ENCODE measurements around the gene TBC1D4. TPM values are rescaled to one million over a fixed set of nuclear protein-coding genes. Genes with fewer than 3 reads are reported as not detected.
"Not testable (repeated sequence)": the region's sequence is repeated elsewhere in the genome, so short reads cannot be mapped to it uniquely, and the experiment has no call there.

TBC1D4 gene
- total RNA-seq, 1 donor from 2014 or later: 67.7 TPM

- DNase-seq (ENCODE audit: extremely low read depth, low read depth, low spot score): no peak
Observed at GRCh38 chr13:75368167-75368566, 113.8 kb downstream of the TBC1D4 start.

DNA sequence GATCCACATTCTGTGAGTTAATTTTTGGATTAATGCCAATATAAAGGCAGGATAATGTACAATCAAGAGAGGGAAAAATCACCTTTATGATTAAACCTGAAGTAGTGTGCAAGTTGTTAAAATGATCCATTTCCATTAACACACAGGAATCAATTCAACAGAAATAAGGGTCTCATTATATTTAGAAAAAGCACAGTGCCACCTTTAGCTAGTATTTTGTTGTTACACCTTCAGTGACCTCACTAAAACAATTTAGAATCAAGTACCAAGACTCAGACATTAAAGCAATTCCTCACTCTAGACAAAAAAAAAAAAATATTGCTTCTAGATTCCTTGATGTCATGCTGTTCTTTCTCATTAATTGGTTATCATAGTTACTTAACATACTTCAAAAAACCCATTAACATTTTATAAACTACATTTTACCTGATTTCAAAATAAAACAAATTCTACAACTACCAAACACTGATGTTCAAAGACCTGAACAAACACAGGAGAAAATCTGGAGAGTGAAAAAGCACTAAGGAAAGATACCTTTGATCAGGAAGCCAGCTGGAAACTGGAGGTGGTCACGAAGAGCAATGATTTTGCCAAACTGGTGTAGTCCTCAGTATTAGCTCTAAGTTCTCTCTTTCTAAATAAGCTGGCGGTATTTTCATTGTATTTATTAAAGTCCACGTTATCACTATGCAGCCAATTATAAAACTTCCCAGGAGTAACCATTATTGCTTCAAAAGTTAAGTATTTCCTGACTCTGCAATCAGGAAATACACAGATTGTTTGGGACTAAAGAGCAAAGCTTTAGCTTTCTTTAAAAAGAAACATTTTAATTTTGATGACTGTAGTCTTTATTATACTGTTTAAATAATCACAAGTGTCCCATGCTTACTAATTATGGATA, 115.3 kb downstream of the TBC1D4 start:
- DNase-seq (ENCODE audit: extremely low read depth, low read depth, low spot score): no peak

GRCh38 chr13:75365724-75366173, 116.2 kb downstream of the TBC1D4 start:
- peak; percentile 67 for DNase-seq (ENCODE audit: extremely low read depth, low read depth, low spot score)

DNA sequence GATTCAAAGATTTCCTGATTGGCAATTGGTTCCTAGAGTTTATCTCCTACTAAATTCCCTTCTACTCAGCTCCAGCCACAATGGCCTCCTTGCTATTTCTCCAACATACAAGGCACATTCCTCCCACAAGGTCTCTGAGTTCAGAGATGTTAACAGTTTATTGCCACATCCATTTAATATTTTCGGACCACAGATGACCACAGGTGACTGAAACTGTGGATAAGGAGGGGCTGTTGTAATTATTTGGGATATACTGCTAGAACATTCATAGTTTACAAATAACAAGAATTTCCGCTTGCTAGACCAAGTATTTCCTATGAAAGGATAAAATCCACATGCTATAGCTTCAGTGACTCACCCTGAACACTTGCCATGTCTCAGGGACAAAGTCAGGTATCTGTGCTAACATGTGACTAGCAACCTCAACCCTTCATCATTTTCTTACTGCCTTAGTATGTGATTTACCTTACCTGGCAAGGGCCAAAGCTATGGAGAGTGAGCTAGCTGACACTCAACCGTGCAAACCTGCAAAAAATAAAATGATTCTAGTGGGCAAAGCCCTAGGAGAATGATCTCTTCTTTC, 117.7 kb downstream of the TBC1D4 start:
- DNase-seq (ENCODE audit: extremely low read depth, low read depth, low spot score): no peak

GRCh38 chr13:75363371-75363770, 118.6 kb downstream of the TBC1D4 start:
- DNase-seq (ENCODE audit: extremely low read depth, low read depth, low spot score): no peak

DNA sequence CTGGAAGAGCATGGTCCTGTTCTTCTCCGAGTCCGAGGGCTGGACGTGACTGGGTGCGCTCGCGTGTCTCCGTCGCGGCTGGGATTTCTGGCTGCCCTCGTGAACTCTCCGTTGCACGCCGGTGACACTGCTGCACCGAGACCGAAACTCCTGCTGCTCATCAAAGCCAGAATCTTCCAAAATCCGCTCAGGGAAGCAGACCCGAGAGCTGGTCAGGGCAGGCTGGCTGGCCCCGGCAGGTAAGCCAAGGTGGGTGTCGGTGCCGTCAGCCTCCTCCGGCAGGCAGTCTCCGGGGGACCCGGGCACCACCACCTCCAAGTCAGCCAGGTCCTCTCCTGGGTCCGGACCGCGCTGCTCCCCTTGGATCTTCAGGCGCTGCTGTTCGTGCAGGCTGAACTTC, 119.9 kb downstream of the TBC1D4 start:
- DNase-seq (ENCODE audit: extremely low read depth, low read depth, low spot score): no peak

- DNase-seq (ENCODE audit: extremely low read depth, low read depth, low spot score): no peak
Observed at GRCh38 chr13:75360170-75360569, 121.8 kb downstream of the TBC1D4 start.

DNA sequence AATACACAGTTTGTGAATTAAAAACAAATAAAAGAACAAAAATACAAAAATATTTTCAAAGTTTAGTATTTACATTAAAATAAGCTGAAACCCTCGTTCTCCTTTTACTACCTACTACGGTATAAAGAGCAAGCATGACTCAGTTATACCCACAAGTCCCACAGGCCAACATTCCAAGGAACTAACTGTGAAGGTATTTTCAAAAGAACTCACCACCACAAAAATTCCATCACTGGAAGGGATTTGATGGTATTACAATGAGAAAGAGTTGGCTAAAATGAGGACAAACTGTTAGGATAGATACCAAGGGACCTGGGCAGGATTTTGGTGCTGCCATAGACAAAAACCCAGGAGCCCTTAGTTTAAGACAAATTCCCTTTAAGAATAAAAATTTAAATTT, 122.7 kb downstream of the TBC1D4 start:
- no peak for DNase-seq (ENCODE audit: extremely low read depth, low read depth, low spot score)

DNA sequence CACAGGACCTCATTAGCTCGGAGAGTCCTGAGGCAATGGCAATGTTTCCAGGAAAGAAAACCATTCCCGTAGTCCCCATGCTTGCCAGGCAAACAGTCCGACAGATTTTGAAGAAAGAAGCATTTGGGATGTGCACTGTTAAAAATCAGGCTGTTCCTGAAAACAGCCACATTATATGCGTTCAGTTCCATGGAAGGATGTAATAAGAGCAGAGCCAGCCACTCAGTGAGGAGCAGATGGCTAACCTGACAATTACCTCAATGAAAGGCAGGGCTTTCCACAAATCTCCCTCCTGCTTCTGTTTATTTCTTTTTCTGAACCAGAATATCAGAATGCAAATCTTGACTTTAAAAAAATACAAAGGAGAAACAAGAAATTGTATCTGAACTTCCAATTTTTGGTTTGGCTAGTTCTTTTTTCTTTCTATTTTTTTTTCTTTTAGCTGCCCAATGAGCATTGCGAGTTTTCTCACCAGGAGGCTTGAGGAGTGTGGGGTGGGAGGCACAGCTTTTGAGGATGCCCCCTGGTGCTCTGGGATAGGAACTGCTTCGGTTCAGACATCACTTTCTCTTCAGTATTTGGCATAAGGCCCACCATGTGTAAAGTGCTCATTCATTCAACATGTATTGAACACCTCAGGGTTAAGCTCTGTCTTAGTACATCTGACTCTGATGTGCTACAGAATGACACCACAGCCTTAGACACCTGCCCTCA, 124.2 kb downstream of the TBC1D4 start:
- no peak for DNase-seq (ENCODE audit: extremely low read depth, low read depth, low spot score)

DNA sequence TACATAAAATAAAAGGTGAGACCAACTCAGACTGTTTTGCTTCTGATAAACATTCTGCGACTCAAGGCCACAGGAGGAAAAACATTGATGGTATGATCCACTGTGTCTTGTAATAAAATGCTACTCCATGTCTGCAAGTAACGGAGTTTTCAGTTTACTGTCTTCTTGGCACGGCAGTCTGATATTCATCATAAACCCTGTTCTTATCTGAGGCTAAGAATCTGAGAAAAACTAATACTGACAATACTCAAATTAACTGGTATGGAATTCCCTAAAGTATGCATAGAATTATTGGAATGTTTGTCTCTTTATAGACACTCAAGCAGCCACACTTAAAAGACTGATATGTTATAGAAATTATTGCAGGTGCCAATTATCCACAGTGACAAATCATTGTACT, 125.5 kb downstream of the TBC1D4 start:
- DNase-seq (ENCODE audit: extremely low read depth, low read depth, low spot score): no peak

DNA sequence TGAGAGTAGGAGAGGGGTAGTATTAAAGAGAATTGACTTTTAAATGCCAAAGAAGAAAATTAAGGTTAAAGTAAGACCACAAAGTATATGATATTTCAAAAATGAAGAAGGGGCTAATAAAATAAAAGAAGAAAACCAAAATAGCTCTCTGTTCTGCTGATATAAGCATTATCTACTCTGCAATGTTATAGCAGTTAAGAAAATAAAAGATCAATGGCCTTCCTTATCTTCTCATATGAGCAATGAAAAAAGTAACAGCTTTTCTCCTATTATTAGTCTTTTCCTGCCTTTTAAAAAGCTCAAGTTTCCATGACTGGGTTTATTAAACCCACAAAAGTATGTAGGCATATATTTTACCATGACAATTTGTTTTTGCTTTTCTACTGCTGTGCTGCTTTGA, 126.4 kb downstream of the TBC1D4 start:
- DNase-seq (ENCODE audit: extremely low read depth, low read depth, low spot score): no peak

DNA sequence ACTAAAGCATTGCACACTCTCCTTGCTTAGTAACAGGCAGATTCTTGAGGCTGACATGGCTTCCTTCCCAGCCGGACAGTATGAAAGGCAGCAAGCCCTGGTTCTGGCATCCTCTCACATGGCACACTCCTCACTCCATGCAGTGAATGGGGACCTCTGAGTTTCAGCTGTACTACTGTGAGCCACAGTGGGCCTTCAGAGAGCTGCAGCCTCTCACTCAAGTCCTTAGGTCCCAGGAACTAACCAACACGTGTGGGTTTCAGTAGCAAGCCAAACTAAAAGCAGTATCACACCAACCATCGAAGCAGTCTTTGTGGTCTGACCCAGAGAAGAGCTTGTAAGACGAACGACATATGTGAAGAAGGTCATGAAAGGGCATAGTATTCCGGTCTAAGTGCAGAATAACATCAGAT, 128.2 kb downstream of the TBC1D4 start:
- no peak for DNase-seq (ENCODE audit: extremely low read depth, low read depth, low spot score)

- no peak for DNase-seq (ENCODE audit: extremely low read depth, low read depth, low spot score)
Observed at GRCh38 chr13:75352641-75353327, 129.2 kb downstream of the TBC1D4 start.

DNA sequence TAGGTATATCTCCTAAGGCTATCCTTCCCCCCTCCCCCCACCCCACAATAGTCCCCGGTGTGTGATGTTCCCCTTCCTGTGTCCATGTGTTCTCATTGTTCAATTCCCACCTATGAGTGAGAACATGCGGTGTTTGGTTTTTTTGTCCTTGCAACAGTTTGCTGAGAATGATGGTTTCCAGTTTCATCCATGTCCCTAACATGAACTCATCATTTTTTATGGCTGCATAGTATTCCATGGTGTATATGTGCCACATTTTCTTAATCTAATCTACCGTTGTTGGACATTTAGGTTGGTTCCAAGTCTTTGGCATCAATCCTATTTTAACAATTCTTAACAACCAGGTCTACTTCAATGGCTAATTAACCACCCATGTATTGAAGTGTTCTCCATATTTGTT, 130.4 kb downstream of the TBC1D4 start:
- DNase-seq (ENCODE audit: extremely low read depth, low read depth, low spot score): not testable (repeated sequence)

DNA sequence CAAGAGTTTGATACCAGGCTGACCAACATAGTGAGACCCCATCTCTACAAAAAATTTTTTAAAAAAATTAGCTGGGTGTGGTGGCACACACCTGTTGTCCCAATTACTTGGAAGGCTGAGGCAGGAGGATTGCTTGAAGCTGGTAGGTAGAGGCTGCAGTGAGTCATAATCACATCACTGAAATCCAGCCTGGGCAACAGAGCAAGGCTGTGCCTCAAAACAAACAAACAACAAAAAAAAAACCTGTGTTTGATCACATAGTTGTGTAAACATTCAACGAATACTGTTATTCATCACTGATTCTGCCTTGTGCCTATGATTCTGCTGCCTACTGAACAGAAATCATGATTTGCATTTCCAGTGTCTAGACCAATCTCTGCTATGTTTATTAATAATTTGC, 134.0 kb downstream of the TBC1D4 start:
- DNase-seq (ENCODE audit: extremely low read depth, low read depth, low spot score): no peak

- no peak for DNase-seq (ENCODE audit: extremely low read depth, low read depth, low spot score)
Observed at GRCh38 chr13:75347457-75347856, 134.5 kb downstream of the TBC1D4 start.

DNA sequence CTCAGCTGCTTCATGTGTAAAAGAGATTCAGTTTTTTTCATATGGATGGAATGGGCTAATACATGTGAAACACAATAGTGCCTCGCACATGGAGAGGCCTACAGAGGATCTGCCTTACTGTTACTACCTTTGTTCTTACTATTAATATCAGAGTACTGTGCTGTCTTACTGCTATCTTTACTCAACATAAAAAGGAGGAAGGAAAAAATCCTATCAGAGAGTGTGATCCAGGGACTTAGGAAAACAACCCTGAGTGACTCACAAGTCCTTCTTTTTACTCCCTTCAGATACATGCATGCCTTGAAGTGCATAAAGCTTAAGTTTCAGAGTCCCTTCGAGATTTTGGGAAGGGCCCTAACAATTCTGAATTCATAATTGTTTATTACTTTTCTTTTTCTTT, 136.8 kb downstream of the TBC1D4 start:
- DNase-seq (ENCODE audit: extremely low read depth, low read depth, low spot score): no peak

- DNase-seq (ENCODE audit: extremely low read depth, low read depth, low spot score): no peak
Observed at GRCh38 chr13:75341028-75341427, 140.9 kb downstream of the TBC1D4 start.

DNA sequence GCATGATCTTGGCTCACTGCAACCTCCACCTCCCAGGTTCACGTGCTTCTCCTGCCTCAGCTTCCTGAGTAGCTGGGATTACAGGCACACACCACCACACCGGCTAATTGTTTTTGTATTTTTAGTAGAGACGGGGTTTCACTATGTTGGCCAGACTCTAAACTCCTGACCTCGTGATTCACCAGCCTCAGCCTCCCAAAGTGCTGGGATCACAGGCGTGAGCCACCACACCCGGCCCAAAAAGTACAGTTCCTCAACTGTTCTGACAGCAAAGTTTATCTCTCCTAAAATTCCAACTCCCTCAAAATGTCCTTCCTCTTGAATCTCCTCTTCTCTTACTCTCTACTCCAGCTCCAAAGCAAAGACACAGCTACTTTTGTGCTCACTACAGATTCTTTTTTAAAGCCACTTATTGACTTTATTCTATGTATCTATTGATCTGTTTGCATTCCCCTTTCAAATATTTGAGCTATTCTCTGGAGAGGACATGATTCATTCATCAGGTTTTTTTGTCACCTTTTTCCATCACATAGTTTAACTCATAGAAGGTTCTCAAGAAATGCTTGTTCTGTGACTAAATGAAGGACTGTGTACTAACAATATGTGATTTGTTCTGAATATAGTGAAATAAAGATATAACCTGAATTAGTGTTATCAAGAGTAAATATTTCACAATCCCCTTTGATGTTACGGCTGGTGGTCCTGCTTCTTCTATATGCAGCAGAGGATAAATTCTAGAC, 142.2 kb downstream of the TBC1D4 start:
- no peak for DNase-seq (ENCODE audit: extremely low read depth, low read depth, low spot score)

All from glomerular endothelial cell (primary cell).